Memory B cell (primary cell): ENCODE measurements around the gene KPNA3.
"Not testable (repeated sequence)": the region's sequence is repeated elsewhere in the genome, so short reads cannot be mapped to it uniquely, and the experiment has no call there.

Experiments
- ATAC-seq: fragments of 150-1000 bp; cut with Tn5 transposase; 2 replicates; pipeline ENCODE4 v1.10.0; 2021; ENCODE audit warnings: low read depth, mild to moderate bottlenecking, moderate library complexity
- DNase-seq, 2 donors: peaks; one replicate each; pipeline ENCODE4 v3.0.0; 2022; ENCODE audit warnings: low spot score in 2 of 2
- H3K27ac Mint-ChIP-seq: one replicate; pipeline ENCODE4 v1.8.0; 2022; ENCODE audit warnings: mild to moderate bottlenecking, moderate library complexity, mixed read lengths
- H3K27me3 Mint-ChIP-seq: one replicate; pipeline ENCODE4 v1.8.0; 2022; ENCODE audit warnings: mixed read lengths
- H3K36me3 Mint-ChIP-seq: one replicate; pipeline ENCODE4 v1.8.0; 2022; ENCODE audit warnings: mild to moderate bottlenecking, mixed read lengths
- H3K4me1 Mint-ChIP-seq: one replicate; pipeline ENCODE4 v1.8.0; 2022; ENCODE audit warnings: mixed read lengths
- H3K4me3 Mint-ChIP-seq: one replicate; pipeline ENCODE4 v1.8.0; 2022; ENCODE audit warnings: mild to moderate bottlenecking, moderate library complexity, mixed read lengths
- H3K9me3 Mint-ChIP-seq: one replicate; pipeline ENCODE4 v1.8.0; 2022; ENCODE audit warnings: mixed read lengths

Gene KPNA3

GRCh38 chr13:49754146-49754545, 38.3 kb downstream of the KPNA3 start:
- no peak for ATAC-seq
- H3K4me3 Mint-ChIP-seq, result no peak overlapping the region
- H3K4me1 Mint-ChIP-seq, result peaks cover 42% of the 10 kb centered on the region
- peaks cover 15% of the 10 kb centered on the region for H3K36me3 Mint-ChIP-seq
- H3K27ac Mint-ChIP-seq, result no peak overlapping the region
- no peaks in the 10 kb centered on the region for H3K9me3 Mint-ChIP-seq
- no peaks in the 10 kb centered on the region for H3K27me3 Mint-ChIP-seq
- no peak for DNase-seq

GRCh38 chr13:49749848-49750247, 42.6 kb downstream of the KPNA3 start:
- H3K9me3 Mint-ChIP-seq, result no peaks in the 10 kb centered on the region
- peaks cover 14% of the 10 kb centered on the region for H3K36me3 Mint-ChIP-seq
- H3K27me3 Mint-ChIP-seq, result no peaks in the 10 kb centered on the region
- H3K27ac Mint-ChIP-seq, result no peak overlapping the region
- H3K4me3 Mint-ChIP-seq, result no peak overlapping the region
- no peak for DNase-seq
- peaks cover 29% of the 10 kb centered on the region for H3K4me1 Mint-ChIP-seq
- ATAC-seq, result no peak

- H3K27ac Mint-ChIP-seq, result no peak overlapping the region
- no peak overlapping the region for H3K4me3 Mint-ChIP-seq
- no peaks in the 10 kb centered on the region for H3K27me3 Mint-ChIP-seq
- peaks cover 9% of the 10 kb centered on the region for H3K36me3 Mint-ChIP-seq
- no peak for ATAC-seq
- peaks cover 11% of the 10 kb centered on the region for H3K4me1 Mint-ChIP-seq
- no peaks in the 10 kb centered on the region for H3K9me3 Mint-ChIP-seq
- no peak for DNase-seq
Observed at GRCh38 chr13:49746111-49746510, 46.4 kb downstream of the KPNA3 start.

GRCh38 chr13:49740870-49741269, 51.6 kb downstream of the KPNA3 start:
- DNase-seq (no peak), ATAC-seq (no peak)
- H3K27ac Mint-ChIP-seq, result no peak overlapping the region
- no peaks in the 10 kb centered on the region for H3K4me1 Mint-ChIP-seq
- H3K4me3 Mint-ChIP-seq, result no peak overlapping the region
- peaks cover 18% of the 10 kb centered on the region for H3K36me3 Mint-ChIP-seq
- H3K9me3 Mint-ChIP-seq, result no peaks in the 10 kb centered on the region
- no peaks in the 10 kb centered on the region for H3K27me3 Mint-ChIP-seq

- Mint-ChIP-seq H3K27me3 (no peaks in the 10 kb centered on the region), H3K4me3 (no peak overlapping the region), H3K4me1 (no peaks in the 10 kb centered on the region), H3K27ac (no peak overlapping the region), H3K9me3 (no peaks in the 10 kb centered on the region), H3K36me3 (peaks cover 13% of the 10 kb centered on the region)
- DNase-seq, result no peak
- ATAC-seq, result no peak
Observed at GRCh38 chr13:49739498-49740187, 52.8 kb downstream of the KPNA3 start.

GRCh38 chr13:49733181-49733951, 59.1 kb downstream of the KPNA3 start:
- no peaks in the 10 kb centered on the region for H3K4me1 Mint-ChIP-seq
- peaks cover 14% of the 10 kb centered on the region for H3K36me3 Mint-ChIP-seq
- H3K27ac Mint-ChIP-seq, result peak overlapping the region; percentile 43
- ATAC-seq, result no peak
- no peaks in the 10 kb centered on the region for H3K9me3 Mint-ChIP-seq
- H3K4me3 Mint-ChIP-seq, result no peak overlapping the region
- no peak for DNase-seq
- no peaks in the 10 kb centered on the region for H3K27me3 Mint-ChIP-seq

- Mint-ChIP-seq H3K9me3 (no peaks in the 10 kb centered on the region), H3K4me3 (no peak overlapping the region), H3K27me3 (no peaks in the 10 kb centered on the region), H3K36me3 (peaks cover 22% of the 10 kb centered on the region), H3K4me1 (no peaks in the 10 kb centered on the region), H3K27ac (no peak overlapping the region)
- DNase-seq, result no peak
- ATAC-seq, result no peak
Observed at GRCh38 chr13:49731766-49732165, 60.7 kb downstream of the KPNA3 start.

GRCh38 chr13:49716615-49717014, 75.9 kb downstream of the KPNA3 start:
- Mint-ChIP-seq H3K4me3 (no peak overlapping the region), H3K4me1 (no peaks in the 10 kb centered on the region), H3K27me3 (no peaks in the 10 kb centered on the region), H3K27ac (no peak overlapping the region), H3K9me3 (peaks cover 8% of the 10 kb centered on the region), H3K36me3 (peaks cover 37% of the 10 kb centered on the region)
- DNase-seq (no peak), ATAC-seq (no peak)

- H3K9me3 Mint-ChIP-seq, result peaks cover 8% of the 10 kb centered on the region
- no peak overlapping the region for H3K4me3 Mint-ChIP-seq
- H3K4me1 Mint-ChIP-seq, result no peaks in the 10 kb centered on the region
- H3K27ac Mint-ChIP-seq, result no peak overlapping the region
- DNase-seq (no peak), ATAC-seq (no peak)
- peaks cover 40% of the 10 kb centered on the region for H3K36me3 Mint-ChIP-seq
- H3K27me3 Mint-ChIP-seq, result no peaks in the 10 kb centered on the region
Observed at GRCh38 chr13:49714757-49715156, 77.7 kb downstream of the KPNA3 start.

GRCh38 chr13:49711218-49711863, 81.1 kb downstream of the KPNA3 start:
- Mint-ChIP-seq H3K27ac (no peak overlapping the region), H3K27me3 (no peaks in the 10 kb centered on the region), H3K4me1 (no peaks in the 10 kb centered on the region), H3K4me3 (no peak overlapping the region), H3K9me3 (peaks cover 2% of the 10 kb centered on the region), H3K36me3 (peaks cover 31% of the 10 kb centered on the region)
- DNase-seq, result no peak
- no peak for ATAC-seq

- not testable (repeated sequence) for H3K4me1 Mint-ChIP-seq, DNase-seq, H3K27ac Mint-ChIP-seq, H3K4me3 Mint-ChIP-seq, H3K9me3 Mint-ChIP-seq, H3K27me3 Mint-ChIP-seq, ATAC-seq
- H3K36me3 Mint-ChIP-seq, result peaks cover 19% of the 10 kb centered on the region
Observed at GRCh38 chr13:49704264-49704663, 88.2 kb downstream of the KPNA3 start.

- ATAC-seq (no peak), DNase-seq (no peak)
- Mint-ChIP-seq H3K4me1 (peaks cover 2% of the 10 kb centered on the region), H3K4me3 (no peak overlapping the region), H3K27me3 (no peaks in the 10 kb centered on the region), H3K27ac (no peak overlapping the region), H3K36me3 (peaks cover 13% of the 10 kb centered on the region), H3K9me3 (no peaks in the 10 kb centered on the region)
Observed at GRCh38 chr13:49701491-49701890, 91.0 kb downstream of the KPNA3 start.

GRCh38 chr13:49697468-49697867, 95.0 kb downstream of the KPNA3 start:
- no peaks in the 10 kb centered on the region for H3K9me3 Mint-ChIP-seq
- DNase-seq (no peak), ATAC-seq (no peak)
- no peaks in the 10 kb centered on the region for H3K27me3 Mint-ChIP-seq
- H3K4me1 Mint-ChIP-seq, result peaks cover 5% of the 10 kb centered on the region
- no peak overlapping the region for H3K4me3 Mint-ChIP-seq
- peaks cover 10% of the 10 kb centered on the region for H3K36me3 Mint-ChIP-seq
- H3K27ac Mint-ChIP-seq, result no peak overlapping the region

- no peaks in the 10 kb centered on the region for H3K9me3 Mint-ChIP-seq
- H3K27me3 Mint-ChIP-seq, result no peaks in the 10 kb centered on the region
- H3K4me1 Mint-ChIP-seq, result peaks cover 11% of the 10 kb centered on the region
- peaks cover 3% of the 10 kb centered on the region for H3K36me3 Mint-ChIP-seq
- no peak overlapping the region for H3K27ac Mint-ChIP-seq
- H3K4me3 Mint-ChIP-seq, result no peak overlapping the region
- ATAC-seq, result no peak
- no peak for DNase-seq
Observed at GRCh38 chr13:49694446-49694845, 98.0 kb downstream of the KPNA3 start.
